ENCODE data around the gene EIF2AK3.

DNA sequence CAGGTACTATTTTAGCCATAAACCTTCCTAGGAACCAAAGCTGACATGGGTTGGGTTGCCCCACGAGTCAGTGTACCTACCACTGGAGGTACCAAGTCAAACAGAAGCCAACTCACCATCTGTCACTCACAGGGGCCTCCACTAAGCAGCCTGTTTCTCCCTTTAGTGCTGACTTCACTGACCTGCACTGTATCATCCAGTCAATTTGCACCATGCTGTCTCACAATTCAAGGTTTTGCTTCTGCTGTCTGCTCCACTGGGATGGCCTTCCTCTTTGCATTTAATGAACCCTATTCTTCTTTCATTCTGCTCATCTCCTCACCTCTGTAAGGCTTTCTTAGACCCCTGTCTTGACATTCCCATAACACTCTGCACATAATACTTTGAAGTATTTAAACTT lies 47.2 kb downstream of the EIF2AK3 start:
- TF ChIP-seq, protein P1, sequence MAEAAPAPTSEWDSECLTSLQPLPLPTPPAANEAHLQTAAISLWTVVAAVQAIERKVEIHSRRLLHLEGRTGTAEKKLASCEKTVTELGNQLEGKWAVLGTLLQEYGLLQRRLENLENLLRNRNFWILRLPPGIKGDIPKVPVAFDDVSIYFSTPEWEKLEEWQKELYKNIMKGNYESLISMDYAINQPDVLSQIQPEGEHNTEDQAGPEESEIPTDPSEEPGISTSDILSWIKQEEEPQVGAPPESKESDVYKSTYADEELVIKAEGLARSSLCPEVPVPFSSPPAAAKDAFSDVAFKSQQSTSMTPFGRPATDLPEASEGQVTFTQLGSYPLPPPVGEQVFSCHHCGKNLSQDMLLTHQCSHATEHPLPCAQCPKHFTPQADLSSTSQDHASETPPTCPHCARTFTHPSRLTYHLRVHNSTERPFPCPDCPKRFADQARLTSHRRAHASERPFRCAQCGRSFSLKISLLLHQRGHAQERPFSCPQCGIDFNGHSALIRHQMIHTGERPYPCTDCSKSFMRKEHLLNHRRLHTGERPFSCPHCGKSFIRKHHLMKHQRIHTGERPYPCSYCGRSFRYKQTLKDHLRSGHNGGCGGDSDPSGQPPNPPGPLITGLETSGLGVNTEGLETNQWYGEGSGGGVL (tag by site-specific recombination; IDR thresholded peaks at IDR 0.05) = no peak
- no peak for TF ChIP-seq ZNF223 (tag by site-specific recombination; IDR thresholded peaks at IDR 0.05)
- TF ChIP-seq, protein P2, sequence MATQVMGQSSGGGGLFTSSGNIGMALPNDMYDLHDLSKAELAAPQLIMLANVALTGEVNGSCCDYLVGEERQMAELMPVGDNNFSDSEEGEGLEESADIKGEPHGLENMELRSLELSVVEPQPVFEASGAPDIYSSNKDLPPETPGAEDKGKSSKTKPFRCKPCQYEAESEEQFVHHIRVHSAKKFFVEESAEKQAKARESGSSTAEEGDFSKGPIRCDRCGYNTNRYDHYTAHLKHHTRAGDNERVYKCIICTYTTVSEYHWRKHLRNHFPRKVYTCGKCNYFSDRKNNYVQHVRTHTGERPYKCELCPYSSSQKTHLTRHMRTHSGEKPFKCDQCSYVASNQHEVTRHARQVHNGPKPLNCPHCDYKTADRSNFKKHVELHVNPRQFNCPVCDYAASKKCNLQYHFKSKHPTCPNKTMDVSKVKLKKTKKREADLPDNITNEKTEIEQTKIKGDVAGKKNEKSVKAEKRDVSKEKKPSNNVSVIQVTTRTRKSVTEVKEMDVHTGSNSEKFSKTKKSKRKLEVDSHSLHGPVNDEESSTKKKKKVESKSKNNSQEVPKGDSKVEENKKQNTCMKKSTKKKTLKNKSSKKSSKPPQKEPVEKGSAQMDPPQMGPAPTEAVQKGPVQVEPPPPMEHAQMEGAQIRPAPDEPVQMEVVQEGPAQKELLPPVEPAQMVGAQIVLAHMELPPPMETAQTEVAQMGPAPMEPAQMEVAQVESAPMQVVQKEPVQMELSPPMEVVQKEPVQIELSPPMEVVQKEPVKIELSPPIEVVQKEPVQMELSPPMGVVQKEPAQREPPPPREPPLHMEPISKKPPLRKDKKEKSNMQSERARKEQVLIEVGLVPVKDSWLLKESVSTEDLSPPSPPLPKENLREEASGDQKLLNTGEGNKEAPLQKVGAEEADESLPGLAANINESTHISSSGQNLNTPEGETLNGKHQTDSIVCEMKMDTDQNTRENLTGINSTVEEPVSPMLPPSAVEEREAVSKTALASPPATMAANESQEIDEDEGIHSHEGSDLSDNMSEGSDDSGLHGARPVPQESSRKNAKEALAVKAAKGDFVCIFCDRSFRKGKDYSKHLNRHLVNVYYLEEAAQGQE (tag by site-specific recombination; IDR thresholded peaks at IDR 0.05) = no peak
- TF ChIP-seq, protein P3, sequence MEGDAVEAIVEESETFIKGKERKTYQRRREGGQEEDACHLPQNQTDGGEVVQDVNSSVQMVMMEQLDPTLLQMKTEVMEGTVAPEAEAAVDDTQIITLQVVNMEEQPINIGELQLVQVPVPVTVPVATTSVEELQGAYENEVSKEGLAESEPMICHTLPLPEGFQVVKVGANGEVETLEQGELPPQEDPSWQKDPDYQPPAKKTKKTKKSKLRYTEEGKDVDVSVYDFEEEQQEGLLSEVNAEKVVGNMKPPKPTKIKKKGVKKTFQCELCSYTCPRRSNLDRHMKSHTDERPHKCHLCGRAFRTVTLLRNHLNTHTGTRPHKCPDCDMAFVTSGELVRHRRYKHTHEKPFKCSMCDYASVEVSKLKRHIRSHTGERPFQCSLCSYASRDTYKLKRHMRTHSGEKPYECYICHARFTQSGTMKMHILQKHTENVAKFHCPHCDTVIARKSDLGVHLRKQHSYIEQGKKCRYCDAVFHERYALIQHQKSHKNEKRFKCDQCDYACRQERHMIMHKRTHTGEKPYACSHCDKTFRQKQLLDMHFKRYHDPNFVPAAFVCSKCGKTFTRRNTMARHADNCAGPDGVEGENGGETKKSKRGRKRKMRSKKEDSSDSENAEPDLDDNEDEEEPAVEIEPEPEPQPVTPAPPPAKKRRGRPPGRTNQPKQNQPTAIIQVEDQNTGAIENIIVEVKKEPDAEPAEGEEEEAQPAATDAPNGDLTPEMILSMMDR (tag by site-specific recombination; IDR thresholded peaks at IDR 0.05) = no peak
